Measurements from ENCODE around the gene VSNL1.

Gene VSNL1

GRCh38 chr2:17682098-17682857 is 141.8 kb downstream of the VSNL1 start:
- no peak for TF ChIP-seq CTCF (conservative IDR thresholded peaks at IDR 0.05; ENCODE audit: low read depth)
- H3K27ac ChIP-seq, result no peak overlapping the region
- ChIA-PET CTCF (no interaction called here), POLR2A (ENCODE audit: low non-redundant PET) (no interaction called here)
- no peak for DNase-seq (ENCODE audit: low spot score)

- DNase-seq (ENCODE audit: low spot score), result no peak
- no peak overlapping the region for H3K27ac ChIP-seq
- TF ChIP-seq CTCF (conservative IDR thresholded peaks at IDR 0.05; ENCODE audit: low read depth), result no peak
- ChIA-PET CTCF (no interaction called here), POLR2A (ENCODE audit: low non-redundant PET) (no interaction called here)
These were observed 143.5 kb downstream of the VSNL1 start for GRCh38 chr2:17683981-17684380.

GRCh38 chr2:17688600-17688999 is 148.1 kb downstream of the VSNL1 start:
- TF ChIP-seq CTCF (conservative IDR thresholded peaks at IDR 0.05; ENCODE audit: low read depth), result no peak
- H3K27ac ChIP-seq, result no peak overlapping the region
- CTCF ChIA-PET, result no interaction called here

GRCh38 chr2:17689010-17689409 is 148.5 kb downstream of the VSNL1 start:
- TF ChIP-seq CTCF (conservative IDR thresholded peaks at IDR 0.05; ENCODE audit: low read depth), result no peak
- POLR2A ChIA-PET (ENCODE audit: low non-redundant PET), result no interaction called here
- DNase-seq (ENCODE audit: low spot score), result no peak
- CTCF ChIA-PET, result no interaction called here
- H3K27ac ChIP-seq, result no peak overlapping the region

More at GRCh38 chr2:17688600-17688999, 148.1 kb downstream of the VSNL1 start:
- no peak for DNase-seq (ENCODE audit: low spot score)
- POLR2A ChIA-PET (ENCODE audit: low non-redundant PET), result no interaction called here

- TF ChIP-seq CTCF (conservative IDR thresholded peaks at IDR 0.05; ENCODE audit: low read depth), result no peak
- H3K27ac ChIP-seq, result no peak overlapping the region
- ChIA-PET POLR2A (ENCODE audit: low non-redundant PET) (no interaction called here), CTCF (interaction anchor here (0.7 kb wide), 1 partner anchor 31 kb away, joined by 5 read pairs; no protein-coding TSS in a partner anchor)
- DNase-seq (ENCODE audit: low spot score), result no peak
These were observed 150.3 kb downstream of the VSNL1 start for GRCh38 chr2:17690776-17691175.
